Naive thymus-derived CD4-positive, alpha-beta T cell (primary cell): ENCODE measurements around the gene SMIM5. TPM values are rescaled to one million over a fixed set of nuclear protein-coding genes. Genes with fewer than 3 reads are reported as not detected.

Experiments
- polyA plus RNA-seq, 2 donors: library from polyadenylated mRNA; unstranded; fragments of 300-500 nt; fragmentation: Illumina TruSeq; gene quantifications; one replicate each; pipeline ENCODE4 v1.2.3, GENCODE V29; 2021
- total RNA-seq, 6 experiments: library from RNA in 5 of 6; stranded (reverse) in 5 of 6; gene quantifications; 1 replicate in 5 of 6; 2 replicates in 1 of 6; pipeline ENCODE4 v1.2.3 and lab custom pipeline; 2021 to 2026

Gene SMIM5
- total and polyA plus RNA-seq, 7 experiments from 2014 or later, result 0.06 to 2.4 (median 0.82) TPM

Other genes with a start within 250 kb of the SMIM5 start
- 100 to 1,000 TPM; 112 to 167 (median 139) TPM for gene GRB2, start 227.8 kb upstream of the SMIM5 start, total RNA-seq
- 100 to 1,000 TPM; 151 to 165 TPM for gene GRB2, start 227.8 kb upstream of the SMIM5 start, polyA plus RNA-seq
- 10 to 100 TPM; 74.1 to 97.2 (median 81.9) TPM for gene TMEM94, start 176.8 kb upstream of the SMIM5 start, total RNA-seq
- gene TMEM94, start 176.8 kb upstream of the SMIM5 start, polyA plus RNA-seq, result 10 to 100 TPM; 11.7 to 27.2 TPM
- gene CASKIN2, start 117.9 kb upstream of the SMIM5 start, total RNA-seq, result 1 to 10 TPM in 2 of 5 experiments, under 1 TPM in 3; 0.22 to 1.2 (median 0.92) TPM
- gene CASKIN2, start 117.9 kb upstream of the SMIM5 start, polyA plus RNA-seq, result under 1 TPM in 1 of 2 donors, not detected in 1; 0.28 TPM
- gene TSEN54, start 116.9 kb upstream of the SMIM5 start, total RNA-seq, result 10 to 100 TPM; 36.2 to 62.9 (median 56.0) TPM
- 10 to 100 TPM; 64.6 to 85.0 TPM for gene TSEN54, start 116.9 kb upstream of the SMIM5 start, polyA plus RNA-seq
- 10 to 100 TPM; 22.4 to 55.7 (median 33.7) TPM for gene LLGL2, start 107.7 kb upstream of the SMIM5 start, total RNA-seq
- gene LLGL2, start 107.7 kb upstream of the SMIM5 start, polyA plus RNA-seq, result 10 to 100 TPM in 1 of 2 donors, 1 to 10 TPM in 1; 9.2 to 12.8 TPM
- 100 to 1,000 TPM in 4 of 5 experiments, 10 to 100 TPM in 1; 72.2 to 461 (median 304) TPM for gene MYO15B, start 45.6 kb upstream of the SMIM5 start, total RNA-seq
- gene MYO15B, start 45.6 kb upstream of the SMIM5 start, polyA plus RNA-seq, result 1 to 10 TPM; 1.2 to 2.3 TPM
- gene RECQL5, start 33.7 kb downstream of the SMIM5 start, total RNA-seq, result 10 to 100 TPM; 38.7 to 76.5 (median 49.2) TPM
- gene RECQL5, start 33.7 kb downstream of the SMIM5 start, polyA plus RNA-seq, result 10 to 100 TPM; 12.4 to 25.9 TPM
- gene SAP30BP, start 33.9 kb downstream of the SMIM5 start, total RNA-seq, result 100 to 1,000 TPM in 4 of 5 experiments, 10 to 100 TPM in 1; 97.6 to 198 (median 116) TPM
- 10 to 100 TPM; 69.5 to 76.1 TPM for gene SAP30BP, start 33.9 kb downstream of the SMIM5 start, polyA plus RNA-seq
- 1 to 10 TPM in 3 of 5 experiments, under 1 TPM in 2; 0.49 to 1.8 (median 1.2) TPM for gene ITGB4, start 88.0 kb downstream of the SMIM5 start, total RNA-seq
- gene ITGB4, start 88.0 kb downstream of the SMIM5 start, polyA plus RNA-seq, result under 1 TPM; 0.09 to 0.35 TPM
- gene GALK1, start 131.8 kb downstream of the SMIM5 start, total RNA-seq, result 10 to 100 TPM in 4 of 5 experiments, 1 to 10 TPM in 1; 9.9 to 42.9 (median 22.1) TPM
- gene GALK1, start 131.8 kb downstream of the SMIM5 start, polyA plus RNA-seq, result 10 to 100 TPM; 12.8 to 18.9 TPM
- 10 to 100 TPM; 32.0 to 49.8 (median 41.0) TPM for gene UNK, start 151.4 kb downstream of the SMIM5 start, total RNA-seq
- 10 to 100 TPM; 21.5 to 22.1 TPM for gene UNK, start 151.4 kb downstream of the SMIM5 start, polyA plus RNA-seq
- gene UNC13D, start 211.0 kb downstream of the SMIM5 start, total RNA-seq, result 100 to 1,000 TPM; 145 to 201 (median 152) TPM
- 10 to 100 TPM; 44.5 to 83.3 TPM for gene UNC13D, start 211.0 kb downstream of the SMIM5 start, polyA plus RNA-seq
- gene WBP2, start 221.9 kb downstream of the SMIM5 start, total RNA-seq, result 100 to 1,000 TPM in 3 of 5 experiments, 10 to 100 TPM in 2; 87.7 to 159 (median 112) TPM
- 10 to 100 TPM; 84.8 to 99.4 TPM for gene WBP2, start 221.9 kb downstream of the SMIM5 start, polyA plus RNA-seq
- 10 to 100 TPM in 1 of 5 experiments, 1 to 10 TPM in 4; 2.5 to 25.6 (median 8.7) TPM for gene TRIM47, start 245.1 kb downstream of the SMIM5 start, total RNA-seq
- 1 to 10 TPM; 6.3 to 7.7 TPM for gene TRIM47, start 245.1 kb downstream of the SMIM5 start, polyA plus RNA-seq